ENCODE results near the gene FSTL1.

DNA sequence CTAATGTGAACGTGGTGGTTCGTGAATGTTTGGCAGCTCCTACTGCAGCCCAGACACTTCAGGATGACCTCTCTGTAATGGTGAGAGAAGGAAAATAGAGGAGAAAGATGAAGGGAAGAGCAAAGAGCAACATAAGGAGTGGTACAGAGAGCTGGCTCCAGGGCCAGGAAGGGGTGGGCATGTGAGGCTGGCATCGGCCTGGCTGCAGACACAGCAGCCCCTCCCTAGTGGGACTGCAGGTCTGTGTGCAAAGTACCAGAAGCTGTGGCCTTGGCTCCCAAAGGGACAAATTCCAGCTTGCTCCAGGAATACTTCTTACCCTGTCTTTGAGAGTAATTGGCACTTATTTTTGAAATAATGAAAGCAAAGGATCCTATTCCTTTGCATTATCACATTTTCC lies 10.0 kb downstream of the FSTL1 start:
- TF ChIP-seq, protein P1, sequence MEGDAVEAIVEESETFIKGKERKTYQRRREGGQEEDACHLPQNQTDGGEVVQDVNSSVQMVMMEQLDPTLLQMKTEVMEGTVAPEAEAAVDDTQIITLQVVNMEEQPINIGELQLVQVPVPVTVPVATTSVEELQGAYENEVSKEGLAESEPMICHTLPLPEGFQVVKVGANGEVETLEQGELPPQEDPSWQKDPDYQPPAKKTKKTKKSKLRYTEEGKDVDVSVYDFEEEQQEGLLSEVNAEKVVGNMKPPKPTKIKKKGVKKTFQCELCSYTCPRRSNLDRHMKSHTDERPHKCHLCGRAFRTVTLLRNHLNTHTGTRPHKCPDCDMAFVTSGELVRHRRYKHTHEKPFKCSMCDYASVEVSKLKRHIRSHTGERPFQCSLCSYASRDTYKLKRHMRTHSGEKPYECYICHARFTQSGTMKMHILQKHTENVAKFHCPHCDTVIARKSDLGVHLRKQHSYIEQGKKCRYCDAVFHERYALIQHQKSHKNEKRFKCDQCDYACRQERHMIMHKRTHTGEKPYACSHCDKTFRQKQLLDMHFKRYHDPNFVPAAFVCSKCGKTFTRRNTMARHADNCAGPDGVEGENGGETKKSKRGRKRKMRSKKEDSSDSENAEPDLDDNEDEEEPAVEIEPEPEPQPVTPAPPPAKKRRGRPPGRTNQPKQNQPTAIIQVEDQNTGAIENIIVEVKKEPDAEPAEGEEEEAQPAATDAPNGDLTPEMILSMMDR (IDR thresholded peaks at IDR 0.05): no peak
- no peak for TF ChIP-seq POLR2A (IDR thresholded peaks at IDR 0.05)

Measured in uterus (tissue), 2 donors.